ENCODE data around the gene CCSER1.

CCSER1 gene

GRCh38 chr4:90130076-90130475, 2.9 kb downstream of the CCSER1 start:
- DNase-seq: no peak

GRCh38 chr4:90137555-90137954, 10.4 kb downstream of the CCSER1 start:
- no peak for DNase-seq

DNA sequence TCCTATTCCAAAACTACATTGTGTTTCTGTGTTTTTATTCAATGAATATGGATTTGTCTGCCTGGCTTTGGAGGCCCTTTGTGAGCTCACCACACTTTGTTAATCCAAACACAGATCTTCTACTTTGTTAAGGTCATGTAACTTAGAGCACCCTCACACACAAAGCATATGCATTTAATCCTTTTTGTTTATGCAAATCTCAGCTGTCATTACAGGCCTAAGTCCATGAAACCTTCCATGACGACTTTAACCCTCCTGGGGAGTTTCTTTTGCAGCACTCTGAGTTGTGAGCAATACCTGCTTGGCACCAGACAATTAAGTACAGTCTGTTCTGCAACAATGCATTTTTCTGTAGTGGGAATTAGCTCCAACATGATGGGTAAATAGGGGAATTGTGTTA, 14.9 kb downstream of the CCSER1 start:
- DNase-seq: no peak

- DNase-seq: no peak
These were observed 18.1 kb downstream of the CCSER1 start for GRCh38 chr4:90145319-90145718.

DNA sequence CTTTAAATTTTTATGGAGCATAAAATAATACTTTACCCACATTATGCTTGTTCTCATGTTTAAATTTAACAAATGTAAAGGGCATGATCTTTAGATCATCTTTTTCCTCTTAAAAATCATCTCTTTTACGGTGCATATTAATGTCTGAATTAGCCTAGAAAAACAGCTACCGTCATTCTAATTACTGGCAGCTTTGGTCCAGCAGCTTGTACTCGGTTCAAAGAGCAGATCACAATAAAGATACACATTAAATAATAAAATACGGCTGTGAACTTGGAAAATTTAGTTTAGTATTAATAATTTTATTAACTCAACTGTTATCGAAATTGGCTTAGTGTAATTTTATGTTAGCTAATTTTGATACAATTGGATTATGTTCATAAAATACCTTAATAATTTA, 19.1 kb downstream of the CCSER1 start:
- no peak for DNase-seq

DNA sequence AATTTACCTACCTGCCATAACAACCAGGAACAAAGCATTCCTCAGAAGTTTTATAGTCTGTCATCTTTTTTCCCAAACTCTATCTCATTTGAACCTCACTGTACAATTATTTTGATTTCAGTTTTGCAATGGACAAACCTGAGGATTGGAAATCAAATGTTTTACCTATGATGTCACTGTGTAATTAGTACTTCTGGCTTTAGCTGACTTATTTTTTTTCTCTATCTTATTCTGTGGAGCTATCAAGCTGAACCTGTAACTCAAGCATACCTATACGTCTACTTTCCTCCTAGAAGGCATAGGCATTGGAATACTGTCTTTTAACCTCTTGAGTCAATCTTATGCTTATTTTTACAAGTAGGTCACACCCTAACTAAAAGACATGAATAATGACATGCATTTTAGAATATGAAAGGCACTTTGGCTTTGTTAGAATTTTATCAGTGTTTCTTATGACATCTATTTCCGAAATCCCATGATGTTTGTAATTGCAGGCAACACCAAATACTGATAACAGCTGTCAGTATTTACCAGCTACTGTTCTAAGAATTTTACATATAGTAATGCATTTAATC, 21.5 kb downstream of the CCSER1 start:
- no peak for DNase-seq

DNA sequence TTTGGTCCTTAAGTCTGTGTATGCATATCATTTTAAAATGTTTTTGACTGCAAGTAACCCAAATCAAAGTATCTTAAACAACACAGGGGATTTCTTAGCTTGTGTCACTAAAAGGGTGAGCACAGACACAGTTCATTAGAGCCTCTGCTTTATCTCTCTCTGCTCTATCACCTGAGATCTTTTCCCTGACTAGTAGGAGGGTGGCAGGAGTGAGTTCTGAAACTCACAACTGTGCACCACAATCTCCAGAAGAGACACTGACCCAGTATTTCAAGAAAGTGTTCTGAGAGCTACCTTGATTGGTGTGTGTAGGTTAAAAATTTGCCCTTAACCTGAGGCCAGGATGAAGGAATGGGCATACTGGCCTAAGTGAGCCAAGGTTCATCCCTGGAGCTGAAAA, 24.8 kb downstream of the CCSER1 start:
- DNase-seq: no peak

DNA sequence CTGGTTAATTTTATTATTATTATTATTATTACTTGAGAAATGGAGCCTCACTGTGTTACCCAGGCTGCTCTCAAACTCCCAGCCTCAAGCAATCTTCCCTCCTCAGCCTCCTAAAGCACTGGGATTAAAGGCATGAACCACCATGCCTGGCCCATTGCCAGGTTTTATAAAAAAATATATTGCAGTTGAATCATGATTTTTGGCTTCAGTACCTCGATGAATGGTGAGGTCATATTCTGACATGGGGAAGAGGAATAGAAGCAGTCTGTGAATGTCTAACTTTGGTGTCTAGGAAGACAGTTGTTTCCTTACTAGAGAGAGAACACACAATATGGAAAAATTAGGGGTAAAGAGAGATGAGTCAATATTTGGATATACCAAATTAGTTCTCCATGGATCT, 32.0 kb downstream of the CCSER1 start:
- no peak for DNase-seq

DNA sequence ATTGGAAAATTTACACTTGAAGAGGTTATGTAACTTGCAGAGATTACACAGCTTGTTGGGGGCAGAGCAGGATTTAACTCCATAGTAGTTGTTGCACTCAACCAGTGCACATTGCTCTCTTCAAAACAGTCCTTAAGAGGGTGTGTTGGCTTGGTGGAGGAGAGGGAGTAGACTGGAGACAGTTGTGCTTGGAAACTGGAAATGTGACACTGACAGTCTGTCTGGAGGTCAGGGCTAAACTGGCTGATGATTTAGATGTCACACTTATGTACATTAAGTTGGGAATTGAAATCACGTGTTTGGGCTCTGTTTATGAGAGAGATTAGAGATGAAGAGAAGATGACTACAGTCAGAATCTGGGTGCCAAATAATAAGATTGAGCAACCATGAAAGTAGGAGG, 32.9 kb downstream of the CCSER1 start:
- DNase-seq: no peak

- no peak for DNase-seq
These were observed 35.4 kb downstream of the CCSER1 start for GRCh38 chr4:90162566-90162965.

DNA sequence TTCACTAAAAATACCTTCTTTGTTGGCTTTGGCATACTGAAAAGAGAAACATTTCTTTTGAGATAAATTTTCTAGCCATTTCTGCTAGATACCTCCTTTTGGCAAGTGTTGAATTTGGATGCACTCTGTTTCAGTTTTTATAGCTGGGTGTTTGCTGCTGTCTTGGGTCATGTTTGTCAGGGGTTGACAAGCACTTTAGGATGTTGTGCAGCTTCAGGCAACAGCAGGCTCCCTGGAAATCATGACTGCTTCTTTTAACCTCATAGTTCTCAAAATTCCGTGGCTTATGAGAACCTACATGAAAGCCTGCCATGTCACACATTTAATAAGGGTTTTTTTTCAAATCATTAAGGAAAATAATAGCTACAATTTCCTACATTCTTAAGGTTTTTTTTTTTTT, 36.7 kb downstream of the CCSER1 start:
- no peak for DNase-seq

DNA sequence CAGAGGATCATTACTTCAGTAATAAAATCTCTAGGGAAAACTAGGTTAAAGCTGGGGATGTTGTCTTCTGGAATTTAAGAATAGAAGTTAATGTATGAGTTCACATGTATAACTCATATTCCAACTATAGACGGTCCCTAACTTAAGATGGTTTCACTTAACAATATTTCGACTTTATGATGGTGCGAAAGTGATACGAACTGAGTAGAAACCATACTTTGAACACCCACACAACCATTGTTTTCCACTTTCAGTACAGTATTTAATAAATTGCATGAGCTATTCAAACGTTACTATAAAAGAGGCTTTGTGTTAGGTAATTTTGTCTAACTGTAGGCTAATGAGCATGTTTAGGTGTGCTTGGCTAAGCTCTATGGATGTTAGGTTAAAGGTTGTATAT, 38.7 kb downstream of the CCSER1 start:
- no peak for DNase-seq

GRCh38 chr4:90171491-90171890, 44.3 kb downstream of the CCSER1 start:
- DNase-seq: no peak

- no peak for DNase-seq
These were observed 47.4 kb downstream of the CCSER1 start for GRCh38 chr4:90174621-90175023.

GRCh38 chr4:90181644-90182043, 54.5 kb downstream of the CCSER1 start:
- DNase-seq: no peak

GRCh38 chr4:90183254-90183653, 56.1 kb downstream of the CCSER1 start:
- no peak for DNase-seq

DNA sequence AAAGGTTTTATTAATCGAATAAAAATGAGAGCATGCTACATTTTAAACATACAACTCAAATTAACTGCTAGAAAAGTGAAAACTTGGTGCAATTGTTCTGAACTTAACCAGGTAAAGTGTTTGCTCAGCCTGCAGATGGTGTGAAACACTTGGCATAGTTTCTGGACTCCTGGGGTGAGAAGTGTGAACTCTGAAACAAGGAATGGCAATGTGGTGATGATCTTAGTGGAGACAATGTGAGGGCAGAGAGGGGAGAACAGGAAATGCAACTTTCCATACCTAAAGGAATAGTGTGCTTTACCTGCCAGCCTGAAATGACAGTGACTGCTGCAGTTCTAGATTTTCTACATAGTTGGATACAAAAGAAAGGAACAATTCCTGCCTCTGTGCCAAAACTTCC, 57.4 kb downstream of the CCSER1 start:
- no peak for DNase-seq

DNA sequence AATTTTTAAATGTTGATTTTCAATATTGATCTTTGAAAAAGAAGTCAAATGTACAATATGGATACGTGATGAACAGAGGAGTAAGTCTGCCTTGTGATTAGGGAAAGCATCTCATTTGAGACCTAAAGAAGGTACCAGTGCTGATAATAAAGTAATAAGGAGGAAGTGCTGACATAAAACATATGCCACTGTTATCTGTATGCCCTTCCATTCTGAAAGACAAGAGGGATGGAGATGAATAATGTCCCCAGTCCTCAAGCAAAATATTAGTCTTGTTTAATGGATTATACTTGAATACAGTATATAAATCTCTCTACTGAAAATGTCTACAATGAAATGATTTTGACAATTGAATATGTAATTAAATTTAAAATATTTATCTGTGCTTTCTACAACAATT, 58.2 kb downstream of the CCSER1 start:
- no peak for DNase-seq

DNA sequence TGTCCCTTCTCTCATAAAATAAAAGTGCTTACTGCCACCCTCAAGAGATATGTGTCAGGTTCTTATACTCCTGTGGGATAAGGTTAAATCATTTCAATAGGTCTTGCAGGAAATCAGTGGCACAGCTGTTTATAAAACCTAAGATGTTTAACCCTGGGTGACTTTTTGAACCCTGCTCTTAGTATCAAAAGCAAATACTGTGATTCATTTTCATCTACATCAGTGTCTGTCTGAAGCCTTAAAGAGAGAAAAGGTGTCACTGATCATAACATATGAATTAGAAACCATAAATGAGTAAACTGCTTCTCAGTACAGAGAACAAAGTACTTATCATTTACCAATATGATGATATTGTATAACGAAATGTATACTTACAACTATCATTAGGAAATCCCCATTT, 59.0 kb downstream of the CCSER1 start:
- DNase-seq: no peak

DNA sequence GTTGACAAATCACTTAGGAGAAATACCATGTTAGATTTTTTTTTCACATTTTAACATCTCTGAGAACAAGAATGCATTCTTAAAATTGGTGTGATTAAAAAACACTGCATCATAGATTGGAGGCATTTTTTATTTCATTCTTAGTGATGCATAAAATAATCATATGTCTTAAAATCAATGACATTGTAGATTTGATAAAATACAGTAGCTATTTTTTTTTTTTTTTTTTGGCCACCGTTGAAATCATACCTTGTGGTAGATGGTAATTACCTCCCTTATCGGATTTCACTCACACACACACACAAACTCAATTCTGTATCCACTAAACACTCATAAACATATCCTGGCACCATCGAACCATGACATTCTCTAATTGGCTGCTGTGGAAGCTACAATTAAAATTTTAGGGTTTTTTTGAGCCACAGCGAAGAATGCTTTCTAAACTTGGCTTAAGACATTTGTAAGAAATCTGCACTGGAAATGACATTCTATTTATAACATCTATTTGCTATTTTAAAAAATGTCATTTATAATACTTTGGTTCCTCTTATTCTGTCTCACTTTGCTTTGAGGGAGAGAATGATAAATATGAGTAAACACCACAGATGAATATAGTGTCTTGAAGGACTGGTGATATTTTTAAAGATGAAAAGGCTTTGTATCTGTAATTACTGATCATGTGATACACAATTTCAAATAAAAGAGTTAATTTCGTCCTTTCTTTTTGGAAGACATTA, 60.1 kb downstream of the CCSER1 start:
- no peak for DNase-seq

DNA sequence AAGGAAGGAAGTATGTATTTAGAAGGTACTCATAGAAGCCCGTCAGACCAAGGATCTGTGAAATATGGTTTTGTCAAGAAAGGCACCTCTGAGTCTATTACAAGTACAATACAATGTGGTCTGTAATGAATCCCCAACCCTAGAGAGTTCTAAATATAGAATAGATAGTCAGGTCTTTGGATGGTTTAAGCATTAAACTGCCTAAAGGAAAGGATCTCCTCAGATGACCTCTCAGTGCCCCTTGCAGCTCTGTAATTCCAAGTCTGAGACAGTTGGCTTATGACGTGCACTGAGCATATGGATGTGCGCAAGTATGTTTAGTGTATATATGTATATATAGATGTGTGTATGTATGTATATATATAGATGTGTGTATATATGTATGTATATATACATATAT, 62.0 kb downstream of the CCSER1 start:
- DNase-seq: no peak

DNA sequence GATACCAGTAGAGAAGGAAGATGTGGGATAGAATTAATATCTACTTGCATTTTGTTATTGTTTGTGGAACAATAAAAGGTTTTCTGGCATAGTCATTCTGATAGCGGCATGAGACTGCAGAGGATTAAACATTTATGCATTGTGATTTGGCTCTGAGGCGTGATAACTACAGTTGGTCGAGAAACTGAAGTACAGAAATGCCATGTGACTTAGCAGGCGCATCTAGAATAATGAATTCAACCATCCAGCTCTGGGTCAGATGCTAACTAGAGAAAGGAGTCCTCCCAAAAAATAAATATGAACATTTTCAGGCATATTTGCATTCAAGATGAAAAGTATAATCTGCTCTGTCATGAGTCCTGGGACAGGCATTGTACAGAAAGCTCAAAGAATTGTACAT, 62.8 kb downstream of the CCSER1 start:
- no peak for DNase-seq

DNA sequence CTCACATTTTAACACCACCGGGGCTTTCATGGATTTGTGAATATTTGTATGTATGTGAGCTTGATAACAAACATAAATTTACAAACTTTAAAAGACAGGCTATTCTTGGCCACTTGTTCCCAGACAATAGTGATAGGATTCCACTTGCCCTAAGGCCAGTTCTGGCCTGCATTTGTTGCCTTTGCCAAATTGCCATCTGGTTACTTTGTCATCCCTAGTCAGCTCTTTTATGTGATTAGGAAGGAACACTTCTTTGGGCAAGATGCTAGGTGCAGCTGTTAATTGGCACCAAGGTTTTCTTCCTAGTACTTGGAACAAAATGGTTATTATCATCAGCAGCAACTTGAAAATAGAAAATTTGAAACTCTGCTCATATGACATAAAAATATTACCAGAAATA, 63.3 kb downstream of the CCSER1 start:
- no peak for DNase-seq

DNA sequence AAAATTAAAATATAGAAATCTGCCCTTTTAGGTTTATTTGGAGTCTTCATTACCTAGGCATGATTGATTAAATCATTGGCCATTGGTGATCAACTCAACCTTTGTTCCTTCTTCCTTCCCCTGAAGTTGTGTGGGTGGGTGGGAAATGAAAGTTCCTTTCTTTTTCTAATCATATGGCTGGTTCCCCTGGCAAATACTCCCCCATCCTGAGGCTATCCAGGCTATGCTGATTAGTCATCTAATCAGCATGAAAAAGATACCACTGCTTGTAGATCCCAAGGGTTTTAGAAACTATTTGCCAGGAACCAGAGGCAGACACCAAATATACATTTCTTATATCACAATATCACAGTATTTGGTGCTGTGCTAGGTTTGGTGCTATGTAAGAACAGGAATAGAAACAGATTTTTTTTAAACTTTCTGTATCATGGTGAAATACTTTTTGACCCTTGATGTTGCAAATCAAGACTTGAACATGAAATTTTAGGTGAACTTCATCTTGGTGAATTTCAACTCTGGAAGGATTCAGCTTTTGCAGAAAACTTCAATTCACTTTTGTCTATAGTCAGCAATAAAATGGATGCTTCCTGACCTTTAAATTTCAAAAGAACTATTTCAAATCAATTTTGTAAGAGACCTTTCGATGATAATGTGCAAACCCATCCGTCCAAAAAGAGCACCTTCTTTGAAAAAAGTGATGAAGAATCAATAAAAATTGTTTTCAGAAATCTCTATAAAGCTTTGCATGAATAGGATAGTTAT, 71.1 kb downstream of the CCSER1 start:
- no peak for DNase-seq
